BLaER1 treated with 17β-estradiol and CSF1 and Interleukin-3, amounts not matched to agents 10 nM and 100 nM (cell line): Measurements from ENCODE around the gene TXNDC12.

Source experiments
- H3K27ac ChIP-seq, 11 experiments: shearing (Covaris generic); formaldehyde crosslinking; 2 replicates each; pipeline ENCODE4 v1.8.1; 2022
- H3K27me3 ChIP-seq, 11 experiments: shearing (Covaris generic); formaldehyde crosslinking; 2 replicates each; pipeline ENCODE4 v1.8.1; 2022
- H3K36me3 ChIP-seq, 11 experiments: shearing (Covaris generic); formaldehyde crosslinking; 2 replicates each; pipeline ENCODE4 v1.8.1; 2022
- H3K4me1 ChIP-seq, 10 experiments: shearing (Covaris generic); formaldehyde crosslinking; 2 replicates each; pipeline ENCODE4 v1.8.1; 2022
- H3K4me2 ChIP-seq, 11 experiments: shearing (Covaris generic); formaldehyde crosslinking; 2 replicates each; pipeline ENCODE4 v1.8.1; 2022
- H3K4me3 ChIP-seq, 10 experiments: shearing (Covaris generic); formaldehyde crosslinking; 2 replicates each; pipeline ENCODE4 v1.8.1; 2022
- H3K9ac ChIP-seq, 11 experiments: shearing (Covaris generic); formaldehyde crosslinking; 2 replicates each; pipeline ENCODE4 v1.8.1; 2022
- H3K9me3 ChIP-seq, 11 experiments: shearing (Covaris generic); formaldehyde crosslinking; replicated peaks in 1 of 11; 2 replicates each; pipeline ENCODE4 v1.8.1; 2022
- H4K20me1 ChIP-seq, 11 experiments: shearing (Covaris generic); formaldehyde crosslinking; 2 replicates each; pipeline ENCODE4 v1.8.1; 2022
- Cebpa-rat ChIP-seq, 11 experiments: shearing (Covaris generic); IDR thresholded peaks; 2 replicates each; pipeline ENCODE4 v1.8.1; 2022

The TXNDC12 gene

GRCh38 chr1:51976846-51977602, 78.0 kb downstream of the TXNDC12 start:
- Histone ChIP-seq H4K20me1 (no peaks in the 10 kb centered on the region), H3K27me3 (no peaks in the 10 kb centered on the region), H3K9ac (no peak overlapping the region), H3K27ac (no peak overlapping the region), H3K4me3 (no peak overlapping the region), H3K4me1 (no peaks in the 10 kb centered on the region), H3K36me3 (no peaks in the 10 kb centered on the region), H3K4me2 (no peak overlapping the region), H3K9me3 (no peaks in the 10 kb centered on the region)
- no peak for TF ChIP-seq Cebpa-rat (IDR thresholded peaks at IDR 0.05)

GRCh38 chr1:51973587-51974474, 81.2 kb downstream of the TXNDC12 start:
- Histone ChIP-seq H3K4me3 (no peak overlapping the region), H3K4me1 (no peaks in the 10 kb centered on the region), H3K9ac (no peak overlapping the region), H4K20me1 (no peaks in the 10 kb centered on the region), H3K27ac (no peak overlapping the region), H3K36me3 (no peaks in the 10 kb centered on the region), H3K9me3 (no peaks in the 10 kb centered on the region), H3K4me2 (no peak overlapping the region), H3K27me3 (no peaks in the 10 kb centered on the region)
- no peak for TF ChIP-seq Cebpa-rat (IDR thresholded peaks at IDR 0.05)
